GM19438 (cell line): ENCODE data around the gene SEC11C.

Experiments
- ATAC-seq: cut with Tn5 transposase; IDR thresholded peaks from one replicate; pipeline ENCODE4 v1.9.1; 2021; ENCODE audit warnings: low read depth; ENCODE audit not compliant: unreplicated experiment

Gene SEC11C

DNA sequence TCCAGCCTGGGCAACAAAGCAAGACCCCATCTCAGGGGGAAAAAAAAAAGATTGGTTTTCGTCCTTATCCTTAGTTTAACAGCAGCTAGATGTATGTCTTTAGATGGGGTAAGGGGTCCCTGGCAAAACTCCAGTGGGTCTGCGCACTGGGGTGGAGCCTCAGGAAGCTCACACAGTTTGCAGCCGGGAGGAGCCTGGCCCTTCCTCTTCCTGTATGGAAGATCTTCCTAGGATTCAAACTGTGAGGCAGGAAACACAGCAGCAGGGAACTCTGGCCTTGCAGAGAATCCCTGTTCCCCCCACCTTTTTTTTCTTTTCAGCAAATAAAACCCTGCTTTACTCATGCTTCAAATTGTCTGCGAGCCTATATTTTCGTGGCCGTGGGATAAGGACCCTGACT, 67.8 kb downstream of the SEC11C start:
- no peak for ATAC-seq
